Uterus (tissue), 2 donors: ENCODE data around the gene SCN8A.

Experiments
- POLR2A ChIP-seq, 2 donors: fragments of 450-650 bp; IDR thresholded peaks; one replicate each; pipeline ENCODE4 v1.6.1; 2016; ENCODE audit warnings: antibody characterized with exemption in 2 of 2, mild to moderate bottlenecking in 1 of 2, moderate library complexity in 1 of 2
- TF ChIP-seq, protein P1 (sequence below), 4 experiments: fragments of 200-600 bp in 2 of 4; fragments of 450-650 bp in 2 of 4; sonication (generic) in 2 of 4; IDR thresholded peaks; one replicate each; pipeline ENCODE4 v1.5.1; 2016 to 2019; ENCODE audit warnings: antibody characterized with exemption in 4 of 4, mild to moderate bottlenecking in 2 of 4, moderate library complexity in 1 of 4

DNA sequence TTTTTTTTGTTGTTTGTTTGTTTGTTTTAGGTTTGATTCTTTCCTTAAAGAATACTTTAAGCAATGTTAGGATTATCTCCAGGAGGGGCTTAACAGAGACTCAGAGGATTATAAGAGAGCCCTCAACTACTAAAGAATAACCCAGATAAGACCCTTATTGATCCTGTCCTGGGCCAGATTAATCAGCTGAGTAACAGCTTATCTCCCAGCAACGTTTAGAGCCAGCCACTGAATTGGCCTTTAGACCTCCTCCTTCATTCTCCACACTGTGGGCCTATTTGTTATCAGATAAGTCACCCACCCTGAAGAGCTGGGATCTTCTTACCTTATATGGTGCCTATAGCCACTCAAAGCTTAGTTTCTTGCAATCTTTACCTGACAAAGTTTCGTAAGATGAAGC lies 186.4 kb downstream of the SCN8A start:
- TF ChIP-seq, protein P1, sequence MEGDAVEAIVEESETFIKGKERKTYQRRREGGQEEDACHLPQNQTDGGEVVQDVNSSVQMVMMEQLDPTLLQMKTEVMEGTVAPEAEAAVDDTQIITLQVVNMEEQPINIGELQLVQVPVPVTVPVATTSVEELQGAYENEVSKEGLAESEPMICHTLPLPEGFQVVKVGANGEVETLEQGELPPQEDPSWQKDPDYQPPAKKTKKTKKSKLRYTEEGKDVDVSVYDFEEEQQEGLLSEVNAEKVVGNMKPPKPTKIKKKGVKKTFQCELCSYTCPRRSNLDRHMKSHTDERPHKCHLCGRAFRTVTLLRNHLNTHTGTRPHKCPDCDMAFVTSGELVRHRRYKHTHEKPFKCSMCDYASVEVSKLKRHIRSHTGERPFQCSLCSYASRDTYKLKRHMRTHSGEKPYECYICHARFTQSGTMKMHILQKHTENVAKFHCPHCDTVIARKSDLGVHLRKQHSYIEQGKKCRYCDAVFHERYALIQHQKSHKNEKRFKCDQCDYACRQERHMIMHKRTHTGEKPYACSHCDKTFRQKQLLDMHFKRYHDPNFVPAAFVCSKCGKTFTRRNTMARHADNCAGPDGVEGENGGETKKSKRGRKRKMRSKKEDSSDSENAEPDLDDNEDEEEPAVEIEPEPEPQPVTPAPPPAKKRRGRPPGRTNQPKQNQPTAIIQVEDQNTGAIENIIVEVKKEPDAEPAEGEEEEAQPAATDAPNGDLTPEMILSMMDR (IDR thresholded peaks at IDR 0.05): no peak
- no peak for TF ChIP-seq POLR2A (IDR thresholded peaks at IDR 0.05)
